Calu3 (cell line): ENCODE measurements around the gene IRAK2. TPM values are rescaled to one million over a fixed set of nuclear protein-coding genes. Genes with fewer than 3 reads are reported as not detected.

Source experiments
- BruUV-seq: library from RNA; stranded (reverse); fragments of 400-500 nt; replicated peaks from 2 replicates; lab custom pipeline; 2021; lab: Mats Ljungman, UMichigan
- CTCF ChIA-PET: fragments of 300-600 bp; sonication (Branson Sonifier 250); formaldehyde crosslinking; loops from one replicate; lab custom pipeline; 2022; ENCODE audit warnings: antibody characterized with exemption; lab: Charles Lee
- DNase-seq: peaks from one replicate; pipeline ENCODE4 v3.0.0; 2022
- H3K27ac Mint-ChIP-seq: one replicate; pipeline ENCODE4 v1.8.0; 2022; ENCODE audit warnings: mixed read lengths; ENCODE audit not compliant: unreplicated experiment
- H3K27me3 Mint-ChIP-seq: one replicate; pipeline ENCODE4 v1.8.0; 2022; ENCODE audit warnings: mixed read lengths; ENCODE audit not compliant: unreplicated experiment
- H3K36me3 Mint-ChIP-seq: one replicate; pipeline ENCODE4 v1.8.0; 2022; ENCODE audit warnings: mild to moderate bottlenecking, moderate library complexity, mixed read lengths; ENCODE audit not compliant: insufficient read depth, unreplicated experiment
- H3K4me1 Mint-ChIP-seq: one replicate; pipeline ENCODE4 v1.8.0; 2022; ENCODE audit warnings: mild to moderate bottlenecking, low read depth, mixed read lengths; ENCODE audit not compliant: unreplicated experiment
- H3K4me3 Mint-ChIP-seq: one replicate; pipeline ENCODE4 v1.8.0; 2022; ENCODE audit warnings: mild to moderate bottlenecking, low read depth, moderate library complexity, mixed read lengths; ENCODE audit not compliant: unreplicated experiment
- H3K9me3 Mint-ChIP-seq: one replicate; pipeline ENCODE4 v1.8.0; 2022; ENCODE audit warnings: low read depth, mixed read lengths; ENCODE audit not compliant: unreplicated experiment
- intact Hi-C: fragments of 100-400 bp; cut with micrococcal nuclease; formaldehyde crosslinking; loops from one replicate; pipeline ENCODE4 v1.10.0; 2022; ENCODE audit not compliant: unreplicated experiment
- total RNA-seq: library from RNA; stranded (reverse); gene quantifications from 2 replicates; pipeline ENCODE4 v1.2.3, GENCODE V29; 2022
- TF ChIP-seq, protein P1 (sequence below): fragments of 200-600 bp; IDR thresholded peaks from one replicate; pipeline ENCODE4 v1.8.0; 2022; ENCODE audit warnings: antibody characterized with exemption; ENCODE audit not compliant: unreplicated experiment

Gene IRAK2
- total RNA-seq, 1 experiment from 2014 or later, result 31.6 TPM

DNA sequence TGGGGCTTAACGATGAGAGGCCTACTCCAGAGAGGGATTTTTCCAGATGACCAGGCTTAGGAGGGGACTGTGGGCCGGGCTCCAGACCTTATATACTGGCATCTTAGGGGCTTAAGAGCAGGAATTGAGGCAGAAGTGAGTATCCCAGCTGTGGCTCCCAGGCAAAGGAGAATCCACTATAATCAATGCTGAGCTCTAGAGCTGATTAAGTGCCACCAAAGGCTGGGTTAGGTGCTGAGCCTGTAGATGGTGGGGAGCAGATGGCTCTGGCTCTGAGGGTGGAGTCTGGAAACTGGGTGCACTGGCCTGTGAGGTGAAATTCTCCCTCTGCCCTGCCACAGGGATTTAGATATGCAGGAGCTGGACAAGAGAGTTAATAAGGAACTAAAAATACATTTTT, 23.2 kb downstream of the IRAK2 start:
- H3K27me3 Mint-ChIP-seq, result no peaks in the 10 kb centered on the region
- intact Hi-C loops, result loop anchor here (5.0 kb wide), 1 partner anchor 34 kb away; no protein-coding TSS in a partner anchor
- DNase-seq, result no peak
- no peak overlapping the region for H3K4me3 Mint-ChIP-seq
- TF ChIP-seq, protein P1, sequence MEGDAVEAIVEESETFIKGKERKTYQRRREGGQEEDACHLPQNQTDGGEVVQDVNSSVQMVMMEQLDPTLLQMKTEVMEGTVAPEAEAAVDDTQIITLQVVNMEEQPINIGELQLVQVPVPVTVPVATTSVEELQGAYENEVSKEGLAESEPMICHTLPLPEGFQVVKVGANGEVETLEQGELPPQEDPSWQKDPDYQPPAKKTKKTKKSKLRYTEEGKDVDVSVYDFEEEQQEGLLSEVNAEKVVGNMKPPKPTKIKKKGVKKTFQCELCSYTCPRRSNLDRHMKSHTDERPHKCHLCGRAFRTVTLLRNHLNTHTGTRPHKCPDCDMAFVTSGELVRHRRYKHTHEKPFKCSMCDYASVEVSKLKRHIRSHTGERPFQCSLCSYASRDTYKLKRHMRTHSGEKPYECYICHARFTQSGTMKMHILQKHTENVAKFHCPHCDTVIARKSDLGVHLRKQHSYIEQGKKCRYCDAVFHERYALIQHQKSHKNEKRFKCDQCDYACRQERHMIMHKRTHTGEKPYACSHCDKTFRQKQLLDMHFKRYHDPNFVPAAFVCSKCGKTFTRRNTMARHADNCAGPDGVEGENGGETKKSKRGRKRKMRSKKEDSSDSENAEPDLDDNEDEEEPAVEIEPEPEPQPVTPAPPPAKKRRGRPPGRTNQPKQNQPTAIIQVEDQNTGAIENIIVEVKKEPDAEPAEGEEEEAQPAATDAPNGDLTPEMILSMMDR, result no peak
- CTCF ChIA-PET, result no interaction called here
- no peaks in the 10 kb centered on the region for H3K9me3 Mint-ChIP-seq
- no TSS peak for BruUV-seq
- H3K36me3 Mint-ChIP-seq, result peaks cover 81% of the 10 kb centered on the region
- peak overlapping the region; percentile 22 for H3K27ac Mint-ChIP-seq
- peaks cover 57% of the 10 kb centered on the region for H3K4me1 Mint-ChIP-seq

DNA sequence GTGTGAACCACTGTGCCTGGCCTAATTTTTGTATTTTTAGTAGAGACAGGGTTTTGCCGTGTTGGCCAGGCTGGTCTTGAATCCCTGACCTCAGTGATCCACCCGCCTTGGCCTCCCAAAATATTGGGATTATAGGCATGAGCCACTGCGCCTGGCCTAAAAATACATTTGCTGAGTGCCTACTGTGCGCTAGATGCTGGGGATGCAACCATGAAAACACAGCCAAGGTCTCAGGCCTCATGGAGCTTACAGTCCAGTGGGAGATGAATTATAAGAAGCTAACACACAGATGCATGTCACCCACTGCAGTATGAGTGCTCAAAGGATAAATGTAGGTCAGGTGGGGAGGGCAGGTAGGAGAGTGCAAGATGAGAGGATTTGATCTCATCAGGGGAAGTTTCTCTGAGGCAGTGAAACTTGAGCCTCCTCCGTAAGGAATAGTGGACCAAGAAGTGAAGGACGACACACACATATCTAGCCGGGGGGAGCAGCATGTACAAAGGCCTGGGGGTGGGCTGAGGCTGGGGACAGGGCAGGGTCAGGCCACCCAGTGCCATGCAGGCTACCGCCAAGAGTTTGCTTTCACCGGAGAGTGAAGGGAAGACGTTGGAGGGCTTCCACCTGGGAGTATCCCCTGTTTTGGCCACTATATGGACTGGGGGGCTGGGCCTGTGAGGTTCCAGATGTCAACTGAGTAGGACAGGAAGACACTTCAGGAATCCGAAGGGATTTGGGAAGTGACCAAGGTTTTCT, 24.3 kb downstream of the IRAK2 start:
- Mint-ChIP-seq H3K4me1 (peaks cover 66% of the 10 kb centered on the region), H3K27ac (peak overlapping the region; percentile 79), H3K4me3 (peak overlapping the region; percentile 30), H3K27me3 (no peaks in the 10 kb centered on the region), H3K36me3 (peaks cover 87% of the 10 kb centered on the region), H3K9me3 (no peaks in the 10 kb centered on the region)
- no peak for DNase-seq
- TF ChIP-seq, protein P1, result no peak
- BruUV-seq, result TSS peak; percentile 31
- intact Hi-C loops, result loop anchor here (5.0 kb wide), 1 partner anchor 33 kb away; no protein-coding TSS in a partner anchor
- CTCF ChIA-PET, result no interaction called here

DNA sequence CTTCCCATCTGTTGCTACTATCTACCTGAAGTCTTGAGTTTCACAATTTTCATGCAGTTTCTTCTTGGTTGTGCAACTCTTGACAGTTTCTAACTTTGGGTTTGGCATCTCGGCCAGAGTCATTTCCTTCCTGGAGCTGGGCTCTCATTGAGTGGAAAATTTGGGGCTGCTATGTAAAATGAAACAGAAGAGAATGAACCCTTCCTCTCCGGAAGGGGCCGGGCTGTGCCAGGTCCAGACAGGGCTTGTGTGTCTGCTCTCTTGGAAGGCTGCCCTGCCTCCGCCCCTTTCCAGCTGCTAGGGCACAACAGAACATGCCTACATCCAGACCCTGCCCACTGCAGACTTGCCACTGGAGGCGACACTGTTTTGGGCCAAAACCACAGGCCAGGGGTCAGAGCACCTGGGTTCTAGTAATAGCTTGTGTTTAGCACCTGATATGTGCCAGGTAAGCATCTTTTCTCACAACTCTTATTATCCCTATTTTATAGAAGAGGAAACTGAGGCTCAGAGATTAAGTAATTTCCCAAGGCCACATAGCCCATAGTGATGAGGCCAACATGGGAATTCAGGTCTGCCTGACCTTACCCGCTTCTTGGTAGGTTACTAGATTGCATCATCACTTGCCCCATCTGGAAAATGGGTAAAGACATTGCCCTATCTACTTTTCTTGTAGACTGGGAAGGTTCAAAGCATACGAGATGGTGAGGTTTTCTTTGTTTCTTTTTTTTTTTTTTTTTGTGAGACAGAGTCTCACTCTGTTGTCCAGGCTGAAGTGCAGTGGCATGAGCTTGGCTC, 25.0 kb downstream of the IRAK2 start:
- Mint-ChIP-seq H3K4me1 (peaks cover 74% of the 10 kb centered on the region), H3K4me3 (peak overlapping the region; percentile 30), H3K36me3 (peaks cover 86% of the 10 kb centered on the region), H3K9me3 (no peaks in the 10 kb centered on the region), H3K27me3 (no peaks in the 10 kb centered on the region), H3K27ac (peak overlapping the region; percentile 79)
- intact Hi-C loops, result loop anchor here (5.0 kb wide), 1 partner anchor 33 kb away; no protein-coding TSS in a partner anchor
- peak; percentile 86 for DNase-seq
- BruUV-seq, result no TSS peak
- CTCF ChIA-PET, result interaction anchor here (0.5 to 0.8 kb wide), 3 partner anchors 11 to 287 kb away, joined by 3 to 4 read pairs (median 4); no protein-coding TSS in a partner anchor
- TF ChIP-seq, protein P1, result no peak

DNA sequence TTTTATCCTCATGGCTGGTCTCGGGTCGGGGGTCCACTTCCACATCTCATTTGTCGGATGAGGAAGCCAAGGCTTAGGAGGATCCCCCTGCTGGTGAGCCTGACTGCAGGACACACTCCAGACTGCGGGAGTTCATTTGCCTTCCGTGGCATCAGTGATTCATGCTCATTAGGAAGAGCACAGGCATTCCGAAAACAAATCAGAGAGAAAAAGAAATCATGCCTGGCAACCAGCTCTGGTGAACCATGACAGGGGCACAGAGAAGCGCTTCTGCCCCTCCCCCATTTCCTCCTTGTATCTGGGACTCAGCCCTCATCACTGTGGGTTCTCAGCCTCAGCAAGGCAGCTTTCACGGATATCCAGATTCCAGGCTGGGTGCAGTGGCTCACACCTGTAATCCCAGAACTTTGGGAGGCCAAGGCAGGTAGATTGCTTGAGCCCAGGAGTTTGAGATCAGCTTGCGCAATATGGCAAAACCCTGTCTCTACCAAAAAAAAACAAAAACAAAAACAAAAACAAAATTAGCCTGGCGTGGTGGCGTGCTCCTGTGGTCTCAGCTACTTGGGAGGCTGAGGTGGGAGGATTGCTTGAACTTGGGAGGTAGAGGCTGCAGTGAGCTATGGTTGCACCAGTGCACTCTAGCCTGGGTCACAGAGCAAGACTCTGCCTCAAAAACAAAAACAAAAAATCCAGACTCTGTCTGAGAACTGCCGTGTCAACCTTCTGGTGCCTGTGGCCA, 28.4 kb downstream of the IRAK2 start:
- CTCF ChIA-PET, result interaction anchor here (2.2 kb wide), 1 partner anchor 11 kb away, joined by 24 read pairs; no protein-coding TSS in a partner anchor
- Mint-ChIP-seq H3K9me3 (no peaks in the 10 kb centered on the region), H3K27ac (peak overlapping the region; percentile 93), H3K36me3 (peaks cover 69% of the 10 kb centered on the region), H3K4me1 (peaks cover 60% of the 10 kb centered on the region), H3K27me3 (no peaks in the 10 kb centered on the region), H3K4me3 (no peak overlapping the region)
- no peak for DNase-seq
- BruUV-seq, result no TSS peak
- intact Hi-C loops, result no loop called here
- TF ChIP-seq, protein P1, result no peak
